ENCODE measurements around the gene RIBC1. TPM values are rescaled to one million over a fixed set of nuclear protein-coding genes. Genes with fewer than 3 reads are reported as not detected.

Gene RIBC1
- total and polyA plus RNA-seq, 8 donors = 0.93 to 1.7 (median 1.4) TPM; not detected in 5

GRCh38 chrX:53471346-53471745 lies 48.7 kb downstream of the RIBC1 start:
- no peaks in the 10 kb centered on the region for H3K9me3 ChIP-seq
- WGBS, 5 donors = 62 to 84% (median 71%) methylated on average over 3 of the region's 3 CpGs
- intact Hi-C loops (cut with DNase I; ENCODE audit: low total_unique reads) = no loop called here
- H3K36me3 ChIP-seq = no peaks in the 10 kb centered on the region
- no peaks in the 10 kb centered on the region for H3K4me1 ChIP-seq
- TF ChIP-seq EP300 (IDR thresholded peaks at IDR 0.05) (no peak), CTCF (IDR thresholded peaks at IDR 0.05) (no peak), POLR2AphosphoS5 (IDR thresholded peaks at IDR 0.05) (no peak), POLR2A (IDR thresholded peaks at IDR 0.05) (no peak)
- peaks cover 0 to 31% (median 0%) of the 10 kb centered on the region in 3 donors for H3K27me3 ChIP-seq
- DNase-seq = no peak
- no peak overlapping the region for H3K4me3 ChIP-seq
- H3K27ac ChIP-seq = no peak overlapping the region

DNA sequence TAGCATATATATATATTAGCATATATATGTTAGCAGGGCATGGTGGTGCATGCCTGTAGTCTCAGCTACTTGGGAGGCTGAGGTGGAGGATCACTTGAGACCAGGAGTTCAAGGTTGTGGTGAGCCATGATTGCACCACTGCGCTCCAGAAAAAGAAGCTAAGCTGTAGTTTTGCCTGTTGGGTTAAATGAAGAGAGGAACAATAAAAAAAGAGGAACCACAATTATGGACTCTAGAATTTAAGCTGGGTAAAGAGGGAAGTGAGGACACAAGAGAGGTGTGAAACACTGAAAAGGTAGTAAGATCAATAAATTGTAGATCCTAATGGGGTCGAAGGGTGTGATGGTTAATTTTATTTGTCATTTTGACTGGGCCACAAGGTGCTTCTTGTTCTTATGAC lies 52.0 kb downstream of the RIBC1 start:
- TF ChIP-seq POLR2A (IDR thresholded peaks at IDR 0.05) (no peak), POLR2AphosphoS5 (IDR thresholded peaks at IDR 0.05) (no peak), EP300 (IDR thresholded peaks at IDR 0.05) (no peak), CTCF (IDR thresholded peaks at IDR 0.05) (no peak)
- intact Hi-C loops (cut with DNase I; ENCODE audit: low total_unique reads) = no loop called here
- H3K9me3 ChIP-seq = no peaks in the 10 kb centered on the region
- no peak overlapping the region for H3K4me3 ChIP-seq
- H3K27me3 ChIP-seq = peaks cover 0 to 29% (median 0%) of the 10 kb centered on the region in 3 donors
- DNase-seq = no peak
- WGBS, 5 donors = 61 to 77% (median 72%) methylated on average over 2 of the region's 2 CpGs
- no peaks in the 10 kb centered on the region for H3K4me1 ChIP-seq
- no peaks in the 10 kb centered on the region for H3K36me3 ChIP-seq
- H3K27ac ChIP-seq = no peak overlapping the region

- 40 to 69% (median 56%) methylated on average over 2 of the region's 2 CpGs for WGBS, 5 donors
- H3K27ac ChIP-seq = no peak overlapping the region
- no peak for TF ChIP-seq CTCF (IDR thresholded peaks at IDR 0.05)
- no peak for TF ChIP-seq POLR2AphosphoS5 (IDR thresholded peaks at IDR 0.05)
- TF ChIP-seq POLR2A (IDR thresholded peaks at IDR 0.05) = no peak
- TF ChIP-seq EP300 (IDR thresholded peaks at IDR 0.05) = no peak
Measured at GRCh38 chrX:53476371-53476770, 53.7 kb downstream of the RIBC1 start.

DNA sequence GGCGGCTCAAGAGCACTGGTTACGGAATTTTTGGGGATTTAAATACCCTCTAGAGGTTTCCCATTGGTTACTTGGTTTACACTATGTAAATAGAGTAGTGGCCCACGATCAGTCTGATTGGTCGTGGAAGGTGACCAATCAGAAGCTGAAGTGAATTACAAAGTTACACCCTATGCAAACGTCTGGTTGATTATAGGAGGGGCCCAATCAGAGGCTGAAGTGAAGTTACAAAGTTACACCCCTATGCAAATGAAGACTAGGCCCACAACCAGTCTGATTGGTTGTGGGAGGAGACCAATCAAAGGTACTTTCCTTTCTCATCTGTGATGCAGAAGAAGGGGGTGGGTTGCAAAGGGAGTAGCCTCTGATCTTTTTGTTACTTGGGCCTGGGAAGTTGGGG lies 56.6 kb downstream of the RIBC1 start:
- H3K36me3 ChIP-seq = no peaks in the 10 kb centered on the region
- H3K27me3 ChIP-seq = peaks cover 0 to 5% (median 0%) of the 10 kb centered on the region in 3 donors
- intact Hi-C loops (cut with DNase I; ENCODE audit: low total_unique reads) = no loop called here
- no peak for TF ChIP-seq POLR2A (IDR thresholded peaks at IDR 0.05)
- no peak for TF ChIP-seq CTCF (IDR thresholded peaks at IDR 0.05)
- no peak for TF ChIP-seq EP300 (IDR thresholded peaks at IDR 0.05)
- TF ChIP-seq POLR2AphosphoS5 (IDR thresholded peaks at IDR 0.05) = no peak
- H3K4me1 ChIP-seq = peaks cover 0 to 6% (median 0%) of the 10 kb centered on the region in 4 donors
- peaks cover 0 to 10% (median 3%) of the 10 kb centered on the region in 4 donors for H3K9me3 ChIP-seq
- no peak overlapping the region for H3K27ac ChIP-seq
- no peak overlapping the region for H3K4me3 ChIP-seq
- 72 to 92% (median 79%) methylated on average over 5 of the region's 5 CpGs for WGBS, 5 donors
- no peak for DNase-seq

More at GRCh38 chrX:53476371-53476770, 53.7 kb downstream of the RIBC1 start:
- Histone ChIP-seq H3K4me1 (no peaks in the 10 kb centered on the region), H3K4me3 (no peak overlapping the region), H3K36me3 (no peaks in the 10 kb centered on the region), H3K27me3 (peaks cover 0 to 26% (median 0%) of the 10 kb centered on the region in 3 donors), H3K9me3 (no peaks in the 10 kb centered on the region)
- intact Hi-C loops (cut with DNase I; ENCODE audit: low total_unique reads) = no loop called here
- DNase-seq = no peak

Small RNA genes lying within 50 kb of the gene (small RNA-seq; reads per million reads assigned to genes)
- 0 to 0.15 (median 0) reads per million in 4 donors for gene MIR6857
- 0 reads per million in 4 donors for gene VTRNA3-1P

Other genes with a start within 250 kb of the RIBC1 start
- gene KDM5C, start 197.7 kb upstream of the RIBC1 start, total RNA-seq = 100 to 1,000 TPM in 3 of 5 donors, 10 to 100 TPM in 2; 73.5 to 390 (median 151) TPM
- 10 to 100 TPM; 11.8 to 19.9 (median 13.0) TPM for gene KDM5C, start 197.7 kb upstream of the RIBC1 start, polyA plus RNA-seq
- gene IQSEC2, start 141.3 kb upstream of the RIBC1 start, total RNA-seq = 10 to 100 TPM in 3 of 5 donors, 1 to 10 TPM in 2; 2.9 to 22.3 (median 15.9) TPM
- 10 to 100 TPM; 16.1 to 26.0 (median 16.5) TPM for gene IQSEC2, start 141.3 kb upstream of the RIBC1 start, polyA plus RNA-seq
- gene SMC1A, start 219 bp upstream of the RIBC1 start, total RNA-seq = 10 to 100 TPM; 20.0 to 31.2 (median 24.6) TPM
- 1 to 10 TPM; 4.3 to 6.7 (median 5.6) TPM for gene SMC1A, start 219 bp upstream of the RIBC1 start, polyA plus RNA-seq
- gene HSD17B10, start 11.5 kb downstream of the RIBC1 start, total RNA-seq = 10 to 100 TPM in 4 of 5 donors, not detected in 1; 16.1 to 36.2 (median 20.9) TPM
- gene HSD17B10, start 11.5 kb downstream of the RIBC1 start, polyA plus RNA-seq = 10 to 100 TPM; 78.4 to 84.3 (median 82.9) TPM

Data from stomach (tissue), 9 donors.